Trophoblast cell (in vitro differentiated cells and primary cell): ENCODE data around the gene TMEM53.
A peak's percentile ranks its signal among the peaks of the same experiment; 100 is the strongest.

Experiments used
- DNase-seq, 2 donors: peaks; one replicate each; pipeline ENCODE4 v3.0.0-alpha.2; 2016
- H2AFZ ChIP-seq: 2 replicates; pipeline ENCODE4 v1.6.1; 2013; ENCODE audit warnings: low read length, moderate library complexity, mild to moderate bottlenecking; ENCODE audit not compliant: insufficient read depth, poor library complexity
- H2AK5ac ChIP-seq: 2 replicates; pipeline ENCODE4 v1.6.1; 2013; ENCODE audit warnings: mild to moderate bottlenecking, low read length
- H2BK120ac ChIP-seq: 2 replicates; pipeline ENCODE4 v1.6.1; 2013; ENCODE audit warnings: low read length, mild to moderate bottlenecking, moderate library complexity; ENCODE audit not compliant: insufficient read depth, poor library complexity
- H2BK12ac ChIP-seq: 2 replicates; pipeline ENCODE4 v1.6.1; 2013; ENCODE audit warnings: mild to moderate bottlenecking, low read length, moderate library complexity
- H2BK5ac ChIP-seq: 2 replicates; pipeline ENCODE4 v1.6.1; 2013; ENCODE audit warnings: low read length, low read depth, moderate library complexity, mild to moderate bottlenecking; ENCODE audit not compliant: poor library complexity
- H3K14ac ChIP-seq: 2 replicates; pipeline ENCODE4 v1.6.1; 2013; ENCODE audit warnings: mild to moderate bottlenecking, low read length
- H3K18ac ChIP-seq: 2 replicates; pipeline ENCODE4 v1.6.1; 2013; ENCODE audit warnings: mild to moderate bottlenecking, low read length
- H3K23ac ChIP-seq: 2 replicates; pipeline ENCODE4 v1.6.1; 2013; ENCODE audit warnings: low read length
- H3K27ac ChIP-seq: 2 replicates; pipeline ENCODE4 v1.5.1; 2013; ENCODE audit warnings: low read depth, mild to moderate bottlenecking, inconsistent platforms, low read length, moderate library complexity
- H3K27me3 ChIP-seq: 2 replicates; pipeline ENCODE4 v1.6.1; 2013; ENCODE audit warnings: inconsistent platforms, mild to moderate bottlenecking, low read length, moderate library complexity; ENCODE audit not compliant: insufficient read depth
- H3K36me3 ChIP-seq, 2 experiments: 1 replicate in 1 of 2; 2 replicates in 1 of 2; pipeline ENCODE4 v1.6.1; 2013; ENCODE audit warnings: low read length in 2 of 2, mild to moderate bottlenecking in 2 of 2, moderate library complexity in 1 of 2; ENCODE audit not compliant: insufficient read depth in 2 of 2, control insufficient read depth in 1 of 2
- H3K4ac ChIP-seq: 2 replicates; pipeline ENCODE4 v1.6.1; 2013; ENCODE audit warnings: low read depth, mild to moderate bottlenecking, low read length, moderate library complexity
- H3K4me1 ChIP-seq, 2 experiments: 1 replicate in 1 of 2; 2 replicates in 1 of 2; pipeline ENCODE4 v1.6.1; 2013; ENCODE audit warnings: low read length in 2 of 2, mild to moderate bottlenecking in 2 of 2, moderate library complexity in 1 of 2; ENCODE audit not compliant: insufficient read depth in 2 of 2, control insufficient read depth in 1 of 2
- H3K4me2 ChIP-seq: 2 replicates; pipeline ENCODE4 v1.6.1; 2013; ENCODE audit warnings: inconsistent platforms, mild to moderate bottlenecking, low read length, moderate library complexity
- H3K4me3 ChIP-seq: 2 replicates; pipeline ENCODE4 v1.5.1; 2013; ENCODE audit warnings: mild to moderate bottlenecking, low read depth, low read length, inconsistent platforms
- H3K79me1 ChIP-seq: one replicate; pipeline ENCODE4 v1.6.1; 2013; ENCODE audit warnings: low read length
- H3K79me2 ChIP-seq: 2 replicates; pipeline ENCODE4 v1.6.1; 2013; ENCODE audit warnings: low read length, mild to moderate bottlenecking; ENCODE audit not compliant: control insufficient read depth, insufficient read depth, poor library complexity
- H3K9ac ChIP-seq: 2 replicates; pipeline ENCODE4 v1.6.1; 2013; ENCODE audit warnings: mild to moderate bottlenecking, low read length
- H3K9me3 ChIP-seq: 2 replicates; pipeline ENCODE4 v1.6.1; 2013; ENCODE audit warnings: low read depth, mild to moderate bottlenecking, control low read depth, inconsistent platforms, low read length; ENCODE audit not compliant: insufficient read depth
- H4K12ac ChIP-seq: 2 replicates; pipeline ENCODE4 v1.6.1; 2013; ENCODE audit warnings: low read depth, mild to moderate bottlenecking, low read length, moderate library complexity
- H4K8ac ChIP-seq: 2 replicates; pipeline ENCODE4 v1.6.1; 2013; ENCODE audit warnings: low read depth, mild to moderate bottlenecking, low read length, moderate library complexity
- H4K91ac ChIP-seq: one replicate; pipeline ENCODE4 v1.6.1; 2013; ENCODE audit warnings: low read depth, mild to moderate bottlenecking, low read length, moderate library complexity
- WGBS: extraction: QIAGEN DNeasy Blood & Tissue Kit; methylation state at CpG from one replicate; pipeline ENCODE4 v1.1.7; 2013; ENCODE audit warnings: missing lambda C conversion rate; ENCODE audit not compliant: insufficient read length, insufficient coverage; ENCODE audit errors: extremely low coverage; 5-methylcytosine and 5-hydroxymethylcytosine counted together

Gene TMEM53

GRCh38 chr1:44645476-44646244 is 28.6 kb downstream of the TMEM53 start:
- no CpG with 5 or more reads among the region's 18 CpGs for WGBS
- DNase-seq = no peak
- H3K36me3 ChIP-seq = peaks cover 69 to 84% of the 10 kb centered on the region in 2 experiments
- H3K18ac ChIP-seq = no peak overlapping the region
- no peak overlapping the region for H2BK12ac ChIP-seq
- no peak overlapping the region for H3K4ac ChIP-seq
- no peak overlapping the region for H4K8ac ChIP-seq
- no peak overlapping the region for H3K4me2 ChIP-seq
- no peak overlapping the region for H3K9ac ChIP-seq
- no peak overlapping the region for H3K27ac ChIP-seq
- no peak overlapping the region for H3K14ac ChIP-seq
- no peak overlapping the region for H2BK120ac ChIP-seq
- H3K23ac ChIP-seq = no peak overlapping the region
- no peak overlapping the region for H4K91ac ChIP-seq
- H4K12ac ChIP-seq = no peak overlapping the region
- no peak overlapping the region for H2AFZ ChIP-seq
- no peaks in the 10 kb centered on the region for H3K4me1 ChIP-seq
- no peaks in the 10 kb centered on the region for H3K9me3 ChIP-seq
- H3K79me1 ChIP-seq = no peaks in the 10 kb centered on the region
- H2BK5ac ChIP-seq = no peak overlapping the region
- no peak overlapping the region for H2AK5ac ChIP-seq
- no peaks in the 10 kb centered on the region for H3K27me3 ChIP-seq
- no peaks in the 10 kb centered on the region for H3K79me2 ChIP-seq
- peak overlapping the region; percentile 33 for H3K4me3 ChIP-seq

- Histone ChIP-seq H3K79me1 (no peaks in the 10 kb centered on the region), H3K18ac (no peak overlapping the region), H3K9me3 (no peaks in the 10 kb centered on the region), H4K12ac (no peak overlapping the region), H4K8ac (no peak overlapping the region), H2BK120ac (no peak overlapping the region), H2AK5ac (no peak overlapping the region), H3K79me2 (no peaks in the 10 kb centered on the region), H4K91ac (no peak overlapping the region), H3K4ac (no peak overlapping the region), H3K4me3 (no peak overlapping the region), H2AFZ (no peak overlapping the region), H2BK5ac (no peak overlapping the region), H3K27ac (no peak overlapping the region), H3K9ac (no peak overlapping the region), H3K4me1 (no peaks in the 10 kb centered on the region), H3K4me2 (no peak overlapping the region), H3K23ac (no peak overlapping the region), H2BK12ac (no peak overlapping the region), H3K36me3 (peaks cover 66 to 82% of the 10 kb centered on the region in 2 experiments), H3K14ac (no peak overlapping the region), H3K27me3 (no peaks in the 10 kb centered on the region)
- DNase-seq = no peak
- WGBS = no CpG with 5 or more reads among the region's 7 CpGs
Observed at GRCh38 chr1:44644806-44645205, 29.5 kb downstream of the TMEM53 start.

DNA sequence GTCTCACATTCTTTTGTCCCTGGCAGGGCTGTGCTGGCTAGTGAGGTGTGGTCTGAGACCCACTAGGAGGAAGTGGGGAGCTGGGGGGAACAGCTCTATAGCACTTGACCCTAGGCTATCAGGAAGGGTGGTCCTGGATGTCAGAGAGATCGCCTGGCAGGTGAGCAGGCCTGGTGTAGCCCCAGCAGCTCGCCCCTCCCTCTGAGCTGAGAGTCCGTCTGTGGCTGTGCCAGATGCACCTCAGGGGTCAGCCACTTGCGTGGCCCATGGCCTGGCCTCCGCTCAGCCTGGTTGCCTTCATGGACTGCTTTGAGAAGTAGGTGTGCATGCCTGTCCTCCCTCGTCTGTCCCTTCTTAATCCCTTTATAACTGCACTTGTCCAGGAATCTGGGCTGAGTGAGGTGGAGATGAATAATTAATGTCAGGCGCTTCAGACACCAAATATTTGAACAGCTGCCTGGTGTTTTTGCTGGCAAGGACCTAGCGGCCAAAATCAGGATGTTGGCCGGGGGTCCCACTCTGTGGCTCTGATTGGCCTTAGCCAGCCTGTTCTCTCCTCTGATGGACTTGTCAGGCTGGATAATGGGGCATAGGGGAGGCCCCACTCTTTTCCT is 30.5 kb downstream of the TMEM53 start:
- Histone ChIP-seq H2AK5ac (no peak overlapping the region), H3K23ac (no peak overlapping the region), H3K36me3 (peaks cover 64 to 82% of the 10 kb centered on the region in 2 experiments), H3K18ac (no peak overlapping the region), H3K4me2 (no peak overlapping the region), H3K4me3 (no peak overlapping the region), H3K9ac (no peak overlapping the region), H3K9me3 (no peaks in the 10 kb centered on the region), H3K79me2 (no peaks in the 10 kb centered on the region), H3K4ac (no peak overlapping the region), H3K4me1 (no peaks in the 10 kb centered on the region), H3K27ac (no peak overlapping the region), H3K79me1 (no peaks in the 10 kb centered on the region), H2BK120ac (no peak overlapping the region), H2AFZ (no peak overlapping the region), H4K8ac (no peak overlapping the region), H2BK5ac (no peak overlapping the region), H3K14ac (no peak overlapping the region), H3K27me3 (no peaks in the 10 kb centered on the region), H4K91ac (no peak overlapping the region), H2BK12ac (no peak overlapping the region), H4K12ac (no peak overlapping the region)
- no CpG with 5 or more reads among the region's 9 CpGs for WGBS
- no peak for DNase-seq

GRCh38 chr1:44642925-44643324 is 31.4 kb downstream of the TMEM53 start:
- no CpG with 5 or more reads among the region's 3 CpGs for WGBS
- Histone ChIP-seq H3K14ac (no peak overlapping the region), H2AFZ (no peak overlapping the region)

More at GRCh38 chr1:44642925-44643324, 31.4 kb downstream of the TMEM53 start:
- Histone ChIP-seq H3K27me3 (no peaks in the 10 kb centered on the region), H2BK120ac (no peak overlapping the region), H3K4me3 (peak overlapping the region; percentile 19), H4K8ac (no peak overlapping the region), H3K36me3 (peaks cover 65 to 82% of the 10 kb centered on the region in 2 experiments), H4K12ac (no peak overlapping the region), H2BK12ac (no peak overlapping the region), H3K27ac (no peak overlapping the region), H3K9me3 (no peaks in the 10 kb centered on the region), H3K4me2 (no peak overlapping the region), H3K23ac (no peak overlapping the region), H4K91ac (no peak overlapping the region), H2AK5ac (no peak overlapping the region), H3K79me2 (no peaks in the 10 kb centered on the region), H3K18ac (no peak overlapping the region), H3K9ac (no peak overlapping the region), H3K4me1 (no peaks in the 10 kb centered on the region), H3K4ac (no peak overlapping the region), H2BK5ac (no peak overlapping the region), H3K79me1 (no peaks in the 10 kb centered on the region)
- DNase-seq = no peak
